ENCODE results near the gene ALS2CL.

Gene ALS2CL

GRCh38 chr3:46702246-46703012 lies 8.9 kb upstream of the ALS2CL start:
- no peak for DNase-seq (ENCODE audit: low spot score)

GRCh38 chr3:46701181-46701939 lies 7.9 kb upstream of the ALS2CL start, which contains the start of gene TMIE:
Gene TMIE (plus strand): TSS chr3:46701392. CDS start chr3:46701488, 96 bp downstream.
- peak; percentile 53 for DNase-seq (ENCODE audit: low spot score)

GRCh38 chr3:46700772-46701171 lies 7.3 kb upstream of the ALS2CL start:
- no peak for DNase-seq (ENCODE audit: low spot score)

- DNase-seq (ENCODE audit: low spot score), result no peak
These were observed 6.4 kb upstream of the ALS2CL start for GRCh38 chr3:46699676-46700523.

- DNase-seq (ENCODE audit: low spot score), result peak; percentile 52
These were observed 2.7 kb upstream of the ALS2CL start for GRCh38 chr3:46695962-46696894.

GRCh38 chr3:46695177-46695961 lies 1.9 kb upstream of the ALS2CL start:
- no peak for DNase-seq (ENCODE audit: low spot score)

GRCh38 chr3:46694520-46694919 lies 1.0 kb upstream of the ALS2CL start:
- no peak for DNase-seq (ENCODE audit: low spot score)

GRCh38 chr3:46693892-46694226 lies 380 bp upstream of the ALS2CL start:
- no peak for DNase-seq (ENCODE audit: low spot score)

- peak; percentile 33 for DNase-seq (ENCODE audit: low spot score)
These were observed 901 bp downstream of the ALS2CL start for GRCh38 chr3:46692566-46692990.

- DNase-seq (ENCODE audit: low spot score), result peak; percentile 40
These were observed 2.7 kb downstream of the ALS2CL start for GRCh38 chr3:46690798-46691197.

- no peak for DNase-seq (ENCODE audit: low spot score)
These were observed 8.0 kb downstream of the ALS2CL start for GRCh38 chr3:46685446-46685845.

- DNase-seq (ENCODE audit: low spot score), result no peak
These were observed 8.6 kb downstream of the ALS2CL start for GRCh38 chr3:46684891-46685290.

- DNase-seq (ENCODE audit: low spot score), result no peak
These were observed 10.5 kb downstream of the ALS2CL start for GRCh38 chr3:46682974-46683373.

GRCh38 chr3:46681856-46682540 lies 11.5 kb downstream of the ALS2CL start:
- no peak for DNase-seq (ENCODE audit: low spot score)

- no peak for DNase-seq (ENCODE audit: low spot score)
These were observed 12.1 kb downstream of the ALS2CL start for GRCh38 chr3:46681387-46681786.

- no peak for DNase-seq (ENCODE audit: low spot score)
These were observed 13.1 kb downstream of the ALS2CL start for GRCh38 chr3:46680298-46680826.

GRCh38 chr3:46679681-46680080 lies 13.8 kb downstream of the ALS2CL start:
- no peak for DNase-seq (ENCODE audit: low spot score)

GRCh38 chr3:46678280-46678679 lies 15.2 kb downstream of the ALS2CL start:
- no peak for DNase-seq (ENCODE audit: low spot score)

GRCh38 chr3:46677411-46677726 lies 16.1 kb downstream of the ALS2CL start:
- DNase-seq (ENCODE audit: low spot score), result peak; percentile 36

Measured in GM03348 (cell line).